Measurements from ENCODE around the gene SYMPK.
"Not testable (repeated sequence)": the region's sequence is repeated elsewhere in the genome, so short reads cannot be mapped to it uniquely, and the experiment has no call there.

Gene SYMPK

GRCh38 chr19:45862564-45863334 lies at the start of gene SYMPK:
Gene SYMPK (minus strand): TSS chr19:45863147. CDS start chr19:45854495, 8,652 bp downstream.
- DNase-seq (ENCODE audit: low spot score): peak; percentile 99

DNA sequence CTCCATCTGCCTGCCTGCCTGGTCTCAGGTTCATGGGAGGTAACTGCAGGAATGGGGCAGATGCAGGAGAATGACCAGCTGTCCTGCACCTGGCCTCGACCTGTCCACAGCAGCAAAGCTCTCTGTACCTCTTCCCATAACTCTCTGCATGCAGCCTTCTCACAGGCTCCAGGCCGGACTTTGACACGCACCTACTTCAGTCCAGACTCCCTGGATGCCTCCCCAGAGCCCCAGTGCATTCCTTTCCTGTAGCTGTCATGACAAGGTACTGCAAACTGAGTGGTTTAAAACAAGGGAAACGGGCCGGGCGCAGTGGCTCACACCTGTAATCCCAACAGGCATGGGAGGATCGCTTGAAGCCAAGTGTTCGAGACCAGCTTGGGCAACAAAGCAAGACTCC lies 48.3 kb upstream of the SYMPK start:
- DNase-seq (ENCODE audit: low spot score): no peak

DNA sequence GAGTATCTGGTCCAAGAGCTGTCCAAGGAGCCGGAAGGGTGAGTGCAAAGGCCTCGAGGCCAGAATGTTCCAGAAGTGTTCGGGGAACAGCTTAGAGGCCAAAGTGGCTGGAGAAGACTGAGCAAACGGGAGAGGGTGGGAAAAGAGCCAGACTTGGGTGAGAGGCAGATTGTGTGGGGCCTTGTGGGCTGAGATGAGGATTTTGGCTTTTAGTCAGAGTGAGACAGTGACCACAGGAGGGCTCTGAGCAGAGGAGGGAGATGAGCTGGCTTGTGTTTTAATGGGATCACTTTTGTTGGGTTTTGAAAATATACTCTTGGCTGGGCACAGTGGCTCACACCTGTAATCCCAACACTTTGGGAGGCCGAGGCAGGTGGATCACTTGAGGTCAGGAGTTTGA lies 46.0 kb upstream of the SYMPK start:
- no peak for DNase-seq (ENCODE audit: low spot score)

- no peak for DNase-seq (ENCODE audit: low spot score)
These were observed 43.3 kb upstream of the SYMPK start for GRCh38 chr19:45906221-45906620.

DNA sequence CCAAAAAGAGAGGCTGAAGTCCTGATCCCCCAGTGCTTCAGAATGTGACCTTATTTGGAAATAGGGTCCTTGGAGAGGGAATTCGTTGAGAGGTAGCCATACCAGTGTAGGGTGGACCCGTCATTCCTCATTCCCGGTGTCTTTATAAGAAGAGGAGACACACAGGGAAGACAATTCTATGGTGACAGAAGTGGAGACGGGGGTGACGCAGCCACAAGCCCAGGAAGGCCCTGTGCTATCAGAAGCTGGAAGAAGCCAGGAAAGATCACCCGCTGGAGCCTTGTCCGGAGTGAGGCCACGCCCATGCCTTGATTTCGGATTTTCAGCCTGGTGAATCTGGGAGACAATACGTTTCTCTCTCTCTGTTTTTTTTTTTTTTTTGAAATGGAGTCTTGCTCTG lies 42.1 kb upstream of the SYMPK start:
- DNase-seq (ENCODE audit: low spot score): no peak

GRCh38 chr19:45902651-45903625 lies 40.0 kb upstream of the SYMPK start:
- peak; percentile 100 for DNase-seq (ENCODE audit: low spot score)

DNA sequence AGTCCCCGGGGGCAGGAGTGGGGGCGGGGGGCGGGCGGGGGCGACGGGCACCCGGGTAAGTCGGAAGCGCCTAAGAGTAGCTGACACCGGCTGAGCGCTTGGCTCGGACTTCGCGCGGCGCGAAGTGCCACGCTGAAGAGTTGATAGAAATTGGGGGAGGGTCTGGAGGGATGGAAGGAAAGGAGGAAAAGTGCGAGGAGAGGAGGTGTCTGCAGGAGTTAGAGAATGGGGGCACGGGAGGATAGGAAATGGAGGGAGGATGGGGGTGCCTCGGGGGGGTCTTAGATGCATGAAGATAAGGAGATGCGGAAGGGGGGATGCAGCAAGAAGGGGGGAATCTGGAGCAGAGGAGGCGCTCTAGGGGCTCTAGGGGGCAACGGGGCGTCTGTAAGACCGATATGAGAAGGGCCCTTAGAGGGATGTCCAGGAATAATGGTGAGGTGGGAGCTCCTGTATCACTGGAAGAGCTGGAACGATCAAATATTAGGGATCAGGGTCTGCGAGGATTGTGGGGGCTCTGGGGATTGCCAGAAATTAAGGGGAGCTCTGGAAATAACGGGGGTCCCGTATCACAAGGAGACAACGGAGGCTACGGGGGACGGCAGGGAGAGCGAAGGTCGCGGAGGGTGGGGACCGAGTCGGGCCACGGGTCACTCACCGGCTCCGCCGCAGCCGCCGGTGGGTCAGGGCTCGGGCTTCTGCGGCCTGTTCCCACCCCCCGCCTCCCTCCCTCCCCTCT lies 39.1 kb upstream of the SYMPK start, which contains the start of gene MYPOP:
Gene MYPOP, minus strand, starts transcription at position 702 of the 739 bp plus-strand sequence. CDS start 840 bp downstream, outside the sequence.
- DNase-seq (ENCODE audit: low spot score): no peak

GRCh38 chr19:45901432-45901911 lies 38.5 kb upstream of the SYMPK start:
- no peak for DNase-seq (ENCODE audit: low spot score)

DNA sequence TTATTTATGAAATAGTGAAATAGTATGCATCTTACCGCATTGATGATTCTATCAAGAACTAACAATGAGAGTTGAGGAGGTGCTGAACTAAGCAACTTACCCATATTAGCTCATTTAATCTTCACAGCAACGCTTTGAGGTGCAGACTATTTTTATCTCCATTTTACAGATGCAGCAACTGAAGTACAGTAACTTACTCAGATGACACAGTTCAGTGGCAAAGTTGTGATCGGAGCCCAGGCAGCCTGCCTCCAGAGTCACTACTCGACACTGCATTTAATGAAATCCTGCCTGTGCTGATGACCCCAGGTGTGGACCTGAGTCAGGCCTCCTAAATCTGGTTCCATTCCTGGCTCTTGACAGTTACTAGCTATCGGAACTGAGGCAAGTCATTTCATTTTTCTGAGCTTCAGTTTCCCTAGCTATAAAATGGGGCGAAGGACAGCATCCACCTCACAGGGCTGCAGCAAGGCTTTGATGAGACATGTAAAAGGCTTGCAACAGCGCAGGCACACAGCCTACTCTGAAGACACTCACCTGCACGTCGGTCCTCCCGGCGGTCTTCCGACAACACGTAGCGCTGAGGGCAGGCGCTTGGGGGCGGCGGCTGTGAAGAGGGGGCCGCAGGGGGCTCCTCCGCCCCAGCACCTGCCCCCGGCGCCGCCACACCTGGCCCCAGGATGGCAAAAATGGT lies 37.9 kb upstream of the SYMPK start:
- DNase-seq (ENCODE audit: low spot score): no peak

GRCh38 chr19:45899919-45900589 lies 37.1 kb upstream of the SYMPK start:
- DNase-seq (ENCODE audit: low spot score): no peak

DNA sequence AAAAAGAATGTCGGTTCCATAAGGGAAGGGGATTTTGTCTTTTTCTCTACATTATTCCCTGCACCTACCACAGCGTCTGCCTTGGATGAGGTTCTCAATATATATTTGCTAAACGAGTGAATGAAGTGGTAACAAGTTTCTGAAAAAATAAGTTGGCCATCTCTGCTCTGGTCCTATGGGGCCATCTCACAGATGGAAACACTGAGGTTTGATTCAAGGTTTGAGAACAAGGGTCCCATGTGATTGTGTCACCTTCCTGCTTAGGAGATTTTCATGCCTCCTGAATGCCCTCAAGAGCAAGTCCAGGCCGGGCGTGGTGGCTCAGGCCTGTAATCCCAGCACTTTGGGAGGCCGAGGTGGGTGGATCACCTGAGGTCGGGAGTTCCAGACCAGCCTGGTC lies 36.3 kb upstream of the SYMPK start:
- DNase-seq (ENCODE audit: low spot score): no peak

DNA sequence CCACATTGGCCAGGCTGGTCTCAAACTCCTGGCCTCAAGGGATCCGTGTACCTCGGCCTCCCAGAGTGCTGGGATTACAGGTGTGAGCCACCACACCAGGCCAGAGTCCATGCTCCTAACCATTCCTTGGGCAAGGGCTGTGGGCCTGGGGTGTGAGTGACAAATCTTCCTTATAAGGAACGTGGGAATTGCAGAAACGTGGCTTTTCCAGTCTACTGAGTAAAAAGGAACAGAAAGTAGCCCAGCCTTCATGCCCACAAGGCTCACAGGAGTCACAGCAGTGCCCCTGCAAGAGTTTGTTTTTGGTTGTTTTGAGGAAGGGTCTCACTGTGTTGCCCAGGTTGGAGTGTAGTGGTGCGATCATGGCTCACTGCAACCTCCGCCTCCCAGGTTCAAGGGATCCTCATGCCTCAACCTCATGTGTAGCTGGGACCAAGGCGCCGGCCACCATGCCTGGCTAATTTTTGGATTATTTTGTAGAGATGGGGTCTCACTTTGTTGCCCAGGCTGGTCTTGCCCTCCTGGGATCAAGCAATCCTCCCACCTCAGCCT lies 34.4 kb upstream of the SYMPK start:
- no peak for DNase-seq (ENCODE audit: low spot score)

DNA sequence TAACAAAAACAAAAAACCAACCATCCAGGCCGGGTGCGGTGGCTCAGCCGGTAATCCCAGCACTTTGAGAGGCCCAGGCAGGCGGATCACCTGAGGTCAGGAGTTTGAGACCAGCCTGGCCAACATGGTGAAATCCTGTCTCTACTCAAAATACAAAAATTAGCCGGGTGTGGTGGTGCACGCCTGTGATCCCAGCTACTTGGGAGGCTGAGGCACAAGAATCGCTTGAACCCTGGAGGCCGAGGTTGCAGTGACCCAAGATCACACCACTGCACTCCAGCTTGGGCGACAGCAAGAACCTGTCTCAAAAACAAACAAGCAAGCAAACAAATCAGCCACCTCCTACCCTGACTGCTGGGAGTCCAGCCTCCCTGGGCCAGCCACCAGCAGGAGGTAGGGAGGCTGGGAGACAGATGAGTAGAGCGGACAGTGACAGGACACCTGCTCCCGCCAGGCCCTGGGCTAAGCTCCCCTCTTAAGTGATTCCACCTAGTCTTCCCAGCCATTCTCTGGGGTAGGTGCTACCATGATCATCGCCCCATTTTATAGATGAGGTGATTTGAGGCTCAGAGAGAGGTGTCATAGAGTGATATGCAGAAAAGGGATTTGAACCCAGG lies 33.1 kb upstream of the SYMPK start:
- DNase-seq (ENCODE audit: low spot score): not testable (repeated sequence)

DNA sequence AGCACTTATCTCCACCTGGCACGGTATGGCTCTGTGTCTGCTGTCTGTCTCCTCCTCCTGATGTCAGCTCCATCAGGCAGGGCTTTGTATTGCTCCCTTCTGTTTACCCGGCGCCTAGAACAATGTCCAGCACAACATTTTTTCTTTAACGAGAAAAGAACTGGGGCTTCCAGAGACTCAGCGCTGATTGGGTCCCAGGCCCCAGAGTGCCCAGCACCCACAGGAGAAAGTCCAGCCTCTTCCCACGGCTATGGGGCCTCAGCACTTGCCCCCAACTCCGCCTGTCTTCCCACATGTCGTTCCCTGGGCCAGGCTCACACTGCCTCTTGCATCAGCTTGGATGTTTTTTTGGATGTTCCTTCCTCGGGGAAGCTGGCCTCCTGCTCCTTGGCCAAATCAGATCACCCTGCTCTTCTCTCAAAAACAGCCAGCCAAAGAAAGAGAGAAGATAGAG lies 32.6 kb upstream of the SYMPK start:
- DNase-seq (ENCODE audit: low spot score): no peak

- no peak for DNase-seq (ENCODE audit: low spot score)
These were observed 27.9 kb upstream of the SYMPK start for GRCh38 chr19:45890877-45891276.

- DNase-seq (ENCODE audit: low spot score): no peak
These were observed 26.4 kb upstream of the SYMPK start for GRCh38 chr19:45889210-45889885.

- DNase-seq (ENCODE audit: low spot score): no peak
These were observed 24.3 kb upstream of the SYMPK start for GRCh38 chr19:45887200-45887710.

DNA sequence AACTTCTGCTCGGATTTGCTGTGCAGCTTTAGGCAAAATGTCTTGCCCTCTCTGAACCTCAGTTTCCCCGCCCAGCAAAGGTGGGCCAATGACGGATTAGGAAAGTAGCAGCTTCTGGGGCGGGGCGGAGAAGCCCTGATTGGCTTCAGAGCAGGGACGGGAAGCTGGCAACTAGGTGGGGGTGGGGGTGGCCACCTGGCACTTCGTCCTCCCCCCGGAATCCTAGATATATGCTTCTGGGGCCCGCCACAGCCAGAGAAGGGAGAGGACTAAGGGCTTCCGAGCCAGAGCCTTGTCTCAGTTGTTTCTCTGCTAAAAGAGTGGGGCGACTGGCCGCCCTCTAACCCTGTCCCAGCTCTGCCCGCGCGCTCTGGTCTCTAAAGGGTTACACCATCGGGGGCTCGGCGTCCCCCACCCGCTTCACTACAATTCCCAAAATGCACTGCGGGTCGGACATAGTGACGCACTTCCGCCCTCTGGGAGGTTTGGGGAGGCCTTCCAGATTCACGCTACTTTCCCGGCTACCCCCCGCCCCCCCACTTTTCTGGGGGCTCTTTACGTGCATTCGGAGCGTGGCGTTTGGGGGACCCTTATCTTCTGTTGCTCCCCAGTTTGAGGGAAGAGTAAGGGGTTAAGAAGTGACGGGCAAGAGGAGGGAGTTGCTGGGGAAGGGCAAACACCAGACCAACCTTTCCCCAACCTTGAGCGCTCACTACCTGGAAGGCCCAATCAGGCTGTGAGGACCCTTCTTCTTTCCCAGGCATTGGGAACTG lies 23.7 kb upstream of the SYMPK start:
- peak; percentile 93 for DNase-seq (ENCODE audit: low spot score)
